Stimulated activated CD8-positive, alpha-beta memory T cell treated with anti-CD3 and anti-CD28 coated beads, Interleukin-4, amount 100 ng/mL, for 1 hour (primary cell): ENCODE measurements around the gene TFEB.

Experiments
- DNase-seq, 2 donors: peaks; one replicate each; pipeline ENCODE4 v3.0.0-alpha.2; 2020; ENCODE audit warnings: low read depth in 2 of 2, low spot score in 1 of 2

TFEB gene

GRCh38 chr6:41641352-41641925, 94.0 kb downstream of the TFEB start:
- DNase-seq = no peak

GRCh38 chr6:41640426-41640825, 95.0 kb downstream of the TFEB start:
- no peak for DNase-seq

- no peak for DNase-seq
These were observed 95.5 kb downstream of the TFEB start for GRCh38 chr6:41639809-41640371.

GRCh38 chr6:41638935-41639808, 96.2 kb downstream of the TFEB start:
- DNase-seq = no peak

GRCh38 chr6:41638002-41638934, 97.1 kb downstream of the TFEB start, which contains the start of gene MDFI:
Gene MDFI (plus strand): TSS chr6:41638468. CDS start chr6:41638750, 282 bp downstream.
- DNase-seq = no peak

- no peak for DNase-seq
These were observed 98.0 kb downstream of the TFEB start for GRCh38 chr6:41637194-41638001.

- DNase-seq = no peak
These were observed 98.6 kb downstream of the TFEB start for GRCh38 chr6:41636833-41637193.

GRCh38 chr6:41635365-41635764, 100.0 kb downstream of the TFEB start:
- DNase-seq = no peak

- no peak for DNase-seq
These were observed 100.8 kb downstream of the TFEB start for GRCh38 chr6:41634657-41635056.
